OCI-LY3 (cell line): ENCODE results near the gene ANKS4B.

Source experiments
- H2AFZ ChIP-seq: fragments of 200-600, 300-600 bp; shearing (Covaris generic); 2 replicates; pipeline ENCODE4 v1.6.0; 2014; ENCODE audit warnings: antibody characterized with exemption, low read depth, low read length
- H3K27ac ChIP-seq: fragments of 200-600, 300-600 bp; sonication (generic); 2 replicates; pipeline ENCODE4 v1.5.1; 2014; ENCODE audit warnings: mild to moderate bottlenecking, low read length, moderate library complexity, mixed read lengths
- H3K27me3 ChIP-seq: fragments of 200-600, 300-600 bp; sonication (generic); 2 replicates; pipeline ENCODE4 v1.6.1; 2014; ENCODE audit warnings: low read depth, low read length, mixed read lengths
- H3K36me3 ChIP-seq: fragments of 200-600, 300-600 bp; sonication (generic); replicated peaks from 2 replicates; pipeline ENCODE3; 2014; ENCODE audit warnings: low read depth, low read length, mixed read lengths
- H3K4me1 ChIP-seq: fragments of 300-600, 200-600 bp; sonication (generic); 2 replicates; pipeline ENCODE4 v1.6.1; 2014; ENCODE audit warnings: low read length, mixed read lengths
- H3K4me2 ChIP-seq: fragments of 200-600, 300-600 bp; sonication (generic); 2 replicates; pipeline ENCODE4 v1.6.1; 2014; ENCODE audit warnings: low read length, mixed read lengths
- H3K4me3 ChIP-seq: fragments of 300-600, 200-600 bp; sonication (generic); 2 replicates; pipeline ENCODE4 v1.5.1; 2014; ENCODE audit warnings: antibody characterized with exemption, mild to moderate bottlenecking, low read length, moderate library complexity
- H3K79me2 ChIP-seq: fragments of 300-600, 200-600 bp; shearing (Covaris generic); 2 replicates; pipeline ENCODE4 v1.6.1; 2014; ENCODE audit warnings: mild to moderate bottlenecking, low read length, mixed read lengths
- H3K9ac ChIP-seq: fragments of 300-600, 200-600 bp; shearing (Covaris generic); 2 replicates; pipeline ENCODE4 v1.6.0; 2014; ENCODE audit warnings: mild to moderate bottlenecking, low read length, moderate library complexity
- H3K9me3 ChIP-seq: fragments of 200-600, 300-600 bp; shearing (Covaris generic); 2 replicates; pipeline ENCODE4 v1.6.1; 2014; ENCODE audit warnings: low read length, mixed read lengths; ENCODE audit not compliant: insufficient read depth
- H4K20me1 ChIP-seq: fragments of 200-600, 300-600 bp; sonication (generic); 2 replicates; pipeline ENCODE4 v1.6.1; 2016; ENCODE audit warnings: low read length, mixed read lengths; ENCODE audit not compliant: insufficient read depth
- EZH2phosphoT487 ChIP-seq: fragments of 200-600 bp; shearing (Covaris generic); IDR thresholded peaks from 2 replicates; pipeline ENCODE4 v1.6.1; 2018; ENCODE audit warnings: antibody characterized with exemption, mixed run types, low read depth
- TF ChIP-seq, protein P1 (sequence below): fragments of 200-600, 300-600 bp; sonication (generic); IDR thresholded peaks from 2 replicates; pipeline ENCODE4 v1.5.1; 2014; ENCODE audit warnings: antibody characterized with exemption, low read length, low read depth

The ANKS4B gene

DNA sequence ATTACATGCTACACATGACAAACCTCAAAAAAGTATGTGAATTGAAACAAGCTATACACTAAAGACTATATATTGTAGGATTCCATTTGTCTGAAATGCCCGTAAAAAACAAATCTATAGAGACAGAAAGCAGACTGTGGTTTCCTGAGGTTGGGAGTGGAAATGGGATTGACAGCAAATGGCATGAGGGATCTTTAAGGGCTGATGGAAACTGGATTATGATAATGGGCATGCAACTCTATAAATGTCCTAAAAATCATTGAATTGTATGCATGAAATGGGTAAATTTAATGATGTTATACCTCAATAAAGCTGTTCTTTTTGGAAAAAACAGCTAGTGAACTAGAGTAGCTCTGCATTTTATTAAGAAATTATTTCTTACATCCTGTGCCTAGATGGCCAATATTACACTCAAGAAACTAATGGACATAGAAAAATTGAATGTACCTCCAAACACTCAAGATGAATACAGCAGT, 416 bp upstream of the ANKS4B start:
- Histone ChIP-seq H3K36me3 (no peaks in the 10 kb centered on the region), H3K4me3 (no peak overlapping the region), H3K9me3 (no peaks in the 10 kb centered on the region; the same call in 1 of the 2 replicates), H3K9ac (no peak overlapping the region), H3K4me2 (no peak overlapping the region), H3K27me3 (peaks cover 63% of the 10 kb centered on the region), H3K79me2 (no peaks in the 10 kb centered on the region), H3K27ac (no peak overlapping the region), H4K20me1 (no peaks in the 10 kb centered on the region), H3K4me1 (no peaks in the 10 kb centered on the region), H2AFZ (no peak overlapping the region)
- TF ChIP-seq, protein P1, sequence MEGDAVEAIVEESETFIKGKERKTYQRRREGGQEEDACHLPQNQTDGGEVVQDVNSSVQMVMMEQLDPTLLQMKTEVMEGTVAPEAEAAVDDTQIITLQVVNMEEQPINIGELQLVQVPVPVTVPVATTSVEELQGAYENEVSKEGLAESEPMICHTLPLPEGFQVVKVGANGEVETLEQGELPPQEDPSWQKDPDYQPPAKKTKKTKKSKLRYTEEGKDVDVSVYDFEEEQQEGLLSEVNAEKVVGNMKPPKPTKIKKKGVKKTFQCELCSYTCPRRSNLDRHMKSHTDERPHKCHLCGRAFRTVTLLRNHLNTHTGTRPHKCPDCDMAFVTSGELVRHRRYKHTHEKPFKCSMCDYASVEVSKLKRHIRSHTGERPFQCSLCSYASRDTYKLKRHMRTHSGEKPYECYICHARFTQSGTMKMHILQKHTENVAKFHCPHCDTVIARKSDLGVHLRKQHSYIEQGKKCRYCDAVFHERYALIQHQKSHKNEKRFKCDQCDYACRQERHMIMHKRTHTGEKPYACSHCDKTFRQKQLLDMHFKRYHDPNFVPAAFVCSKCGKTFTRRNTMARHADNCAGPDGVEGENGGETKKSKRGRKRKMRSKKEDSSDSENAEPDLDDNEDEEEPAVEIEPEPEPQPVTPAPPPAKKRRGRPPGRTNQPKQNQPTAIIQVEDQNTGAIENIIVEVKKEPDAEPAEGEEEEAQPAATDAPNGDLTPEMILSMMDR: no peak
- TF ChIP-seq EZH2phosphoT487: no peak

- no peak overlapping the region for H3K4me2 ChIP-seq
- no peak overlapping the region for H3K4me3 ChIP-seq
- H3K9me3 ChIP-seq: no peaks in the 10 kb centered on the region; the same call in 1 of the 2 replicates
- no peaks in the 10 kb centered on the region for H4K20me1 ChIP-seq
- TF ChIP-seq, protein P1: no peak
- no peak for TF ChIP-seq EZH2phosphoT487
- no peak overlapping the region for H2AFZ ChIP-seq
- no peak overlapping the region for H3K9ac ChIP-seq
- H3K79me2 ChIP-seq: no peaks in the 10 kb centered on the region
- H3K36me3 ChIP-seq: no peaks in the 10 kb centered on the region
- H3K27me3 ChIP-seq: peaks cover 42% of the 10 kb centered on the region
- H3K4me1 ChIP-seq: no peaks in the 10 kb centered on the region
- no peak overlapping the region for H3K27ac ChIP-seq
These were observed 1.7 kb downstream of the ANKS4B start for GRCh38 chr16:21235199-21235585.

DNA sequence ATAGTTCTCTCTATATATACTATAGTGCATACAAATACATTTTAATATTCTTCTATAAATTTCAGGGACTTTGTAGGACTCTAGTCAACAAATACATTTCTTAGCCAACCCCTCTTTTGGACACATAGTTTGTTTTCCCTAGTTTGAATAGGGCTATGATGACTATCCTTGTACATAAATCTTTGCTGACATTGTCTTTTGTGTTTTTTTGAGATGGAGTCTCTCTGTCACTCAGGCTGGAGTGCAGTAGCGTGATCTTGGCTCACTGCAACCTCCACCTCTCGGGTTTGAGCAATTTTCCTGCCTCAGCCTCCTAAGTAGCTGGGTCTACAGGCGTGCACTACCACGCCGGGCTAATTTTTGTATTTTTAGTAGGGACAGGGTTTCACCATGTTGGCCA, 3.3 kb downstream of the ANKS4B start:
- Histone ChIP-seq H3K79me2 (no peaks in the 10 kb centered on the region), H3K4me3 (no peak overlapping the region), H3K27ac (no peak overlapping the region), H4K20me1 (no peaks in the 10 kb centered on the region), H2AFZ (no peak overlapping the region), H3K9me3 (no peaks in the 10 kb centered on the region; the same call in 1 of the 2 replicates), H3K9ac (no peak overlapping the region), H3K4me1 (no peaks in the 10 kb centered on the region), H3K4me2 (no peak overlapping the region), H3K27me3 (peaks cover 30% of the 10 kb centered on the region), H3K36me3 (no peaks in the 10 kb centered on the region)
- no peak for TF ChIP-seq EZH2phosphoT487
- TF ChIP-seq, protein P1: no peak

- Histone ChIP-seq H2AFZ (no peak overlapping the region), H3K4me2 (no peak overlapping the region), H3K9ac (no peak overlapping the region), H4K20me1 (no peaks in the 10 kb centered on the region), H3K79me2 (no peaks in the 10 kb centered on the region), H3K27ac (no peak overlapping the region), H3K4me3 (no peak overlapping the region), H3K27me3 (peaks cover 9% of the 10 kb centered on the region; the same call in 1 of the 2 replicates), H3K9me3 (no peaks in the 10 kb centered on the region), H3K4me1 (no peaks in the 10 kb centered on the region), H3K36me3 (no peaks in the 10 kb centered on the region)
- TF ChIP-seq, protein P1: no peak
- TF ChIP-seq EZH2phosphoT487: no peak
These were observed 6.1 kb downstream of the ANKS4B start for GRCh38 chr16:21239646-21240045.
